Measurements from ENCODE around the gene GORASP1. TPM values are rescaled to one million over a fixed set of nuclear protein-coding genes. Genes with fewer than 3 reads are reported as not detected.

Gene GORASP1
- total and polyA plus RNA-seq, 11 donors: 19.9 to 52.5 (median 42.3) TPM

DNA sequence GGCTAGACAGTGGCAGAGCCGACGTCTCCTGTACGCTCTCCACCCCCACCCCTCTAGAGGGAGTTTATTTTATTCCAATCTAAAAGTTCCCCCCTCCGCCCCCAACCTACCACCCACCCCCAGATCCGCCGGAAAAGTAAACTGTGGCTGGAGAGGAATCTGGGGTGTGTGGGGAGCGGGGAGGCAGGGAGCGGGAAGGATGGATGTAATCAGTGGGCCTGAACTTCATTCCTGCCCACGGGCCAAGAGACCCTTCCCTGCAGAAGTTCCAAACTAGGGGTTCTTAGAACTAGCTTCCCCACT is 46.5 kb upstream of the GORASP1 start:
- peak overlapping the region; percentile 53 to 100 (median 99) for H3K27ac ChIP-seq
- peak overlapping the region in 11 of 12 donors; percentile 16 to 99 (median 90) for H3K4me3 ChIP-seq
- no peaks in the 10 kb centered on the region for H3K27me3 ChIP-seq
- no peak for DNase-seq
- H3K36me3 ChIP-seq: no peaks in the 10 kb centered on the region
- TF ChIP-seq CTCF (IDR thresholded peaks at IDR 0.05) (peak in 4 of 12 donors; percentile 14 to 37 (median 20)), POLR2A (IDR thresholded peaks at IDR 0.05) (no peak)
- no peaks in the 10 kb centered on the region for H3K9me3 ChIP-seq
- intact Hi-C loops (cut with DNase I): loop anchor here in 1 of 10 donors (2.0 kb wide), 1 partner anchor 23 kb away; no protein-coding TSS in a partner anchor
- no peak for ATAC-seq
- peaks cover 16 to 47% (median 37%) of the 10 kb centered on the region in 12 donors for H3K4me1 ChIP-seq
- WGBS, 4 donors: 36 to 51% (median 46%) methylated on average over 7 to 9 of the region's 9 CpGs

GRCh38 chr3:39150803-39151631 is 43.6 kb upstream of the GORASP1 start:
- WGBS, 4 donors: 22 to 47% (median 35%) methylated on average over 4 to 9 of the region's 9 CpGs
- peaks cover 32 to 77% (median 66%) of the 10 kb centered on the region in 12 donors for H3K4me1 ChIP-seq

GRCh38 chr3:39150148-39150802 is 42.8 kb upstream of the GORASP1 start:
- DNase-seq: peak in 1 of 5 donors; percentile 37
- Histone ChIP-seq H3K9me3 (no peaks in the 10 kb centered on the region), H3K27ac (peak overlapping the region; percentile 97 to 100 (median 99)), H3K4me1 (peaks cover 32 to 83% (median 71%) of the 10 kb centered on the region in 12 donors), H3K4me3 (peak overlapping the region in 11 of 12 donors; percentile 6 to 99 (median 94)), H3K27me3 (no peaks in the 10 kb centered on the region), H3K36me3 (peaks cover 0 to 14% (median 12%) of the 10 kb centered on the region in 9 donors)
- TF ChIP-seq POLR2A (IDR thresholded peaks at IDR 0.05) (no peak), CTCF (IDR thresholded peaks at IDR 0.05) (peak in 4 of 12 donors; percentile 8 to 13 (median 10))
- intact Hi-C loops (cut with DNase I): loop anchor here in 1 of 10 donors (2.0 kb wide), 1 partner anchor 15 kb away; no protein-coding TSS in a partner anchor
- 17 to 48% (median 35%) methylated on average over 5 of the region's 5 CpGs for WGBS, 4 donors
- no peak for ATAC-seq

More at GRCh38 chr3:39150803-39151631, 43.6 kb upstream of the GORASP1 start:
- H3K27me3 ChIP-seq: no peaks in the 10 kb centered on the region
- peaks cover 0 to 6% (median 5%) of the 10 kb centered on the region in 9 donors for H3K36me3 ChIP-seq
- H3K9me3 ChIP-seq: no peaks in the 10 kb centered on the region
- ATAC-seq: peak; percentile 13 to 52 (median 27)
- H3K27ac ChIP-seq: peak overlapping the region; percentile 97 to 100 (median 99)
- TF ChIP-seq POLR2A (IDR thresholded peaks at IDR 0.05): peak in 1 of 2 donors; percentile 51
- TF ChIP-seq CTCF (IDR thresholded peaks at IDR 0.05): no peak
- H3K4me3 ChIP-seq: peak overlapping the region; percentile 73 to 99 (median 95)
- intact Hi-C loops (cut with DNase I): loop anchor here in 1 of 10 donors (2.0 kb wide), 1 partner anchor 16 kb away; no protein-coding TSS in a partner anchor
- DNase-seq: peak; percentile 87 to 93 (median 91)
